HG03097 (cell line): Measurements from ENCODE around the gene KLHDC3.
A peak's percentile ranks its signal among the peaks of the same experiment; 100 is the strongest.

Experiments
- ATAC-seq: cut with Tn5 transposase; IDR thresholded peaks from one replicate; pipeline ENCODE4 v1.9.1; 2021; ENCODE audit not compliant: unreplicated experiment, low FRiP score

KLHDC3 gene

GRCh38 chr6:43013843-43014433 lies at the start of gene KLHDC3, which contains the start of gene MEA1:
Gene KLHDC3 (plus strand): TSS chr6:43014249. CDS start chr6:43017193, 2,944 bp downstream.
Gene MEA1 (minus strand): TSS chr6:43013946. CDS start chr6:43013813, 133 bp downstream.
- ATAC-seq: peak; percentile 93

GRCh38 chr6:42966571-42966970 lies 47.5 kb upstream of the KLHDC3 start:
- ATAC-seq: no peak

GRCh38 chr6:42967228-42967627 lies 46.8 kb upstream of the KLHDC3 start:
- ATAC-seq: no peak

GRCh38 chr6:42968126-42968701 lies 45.8 kb upstream of the KLHDC3 start:
- ATAC-seq: no peak

GRCh38 chr6:42968783-42969182 lies 45.3 kb upstream of the KLHDC3 start:
- ATAC-seq: no peak

- ATAC-seq: no peak
Measured at GRCh38 chr6:42969431-42969830, 44.6 kb upstream of the KLHDC3 start.

GRCh38 chr6:42969934-42970333 lies 44.1 kb upstream of the KLHDC3 start:
- ATAC-seq: no peak

- no peak for ATAC-seq
Measured at GRCh38 chr6:42970871-42971612, 43.0 kb upstream of the KLHDC3 start.

GRCh38 chr6:42971746-42972327 lies 42.2 kb upstream of the KLHDC3 start:
- no peak for ATAC-seq

- ATAC-seq: no peak
Measured at GRCh38 chr6:42973926-42974325, 40.1 kb upstream of the KLHDC3 start.

GRCh38 chr6:42974919-42975505 lies 39.0 kb upstream of the KLHDC3 start:
- no peak for ATAC-seq

- peak; percentile 24 for ATAC-seq
Measured at GRCh38 chr6:42978487-42978838, 35.6 kb upstream of the KLHDC3 start.

GRCh38 chr6:42978839-42979522 lies 35.1 kb upstream of the KLHDC3 start, which contains the start of gene PEX6:
Gene PEX6 (minus strand): TSS chr6:42979181. CDS start chr6:42979150, 31 bp downstream.
- ATAC-seq: peak; percentile 82

- no peak for ATAC-seq
Measured at GRCh38 chr6:42979523-42980177, 34.4 kb upstream of the KLHDC3 start.

- ATAC-seq: no peak
Measured at GRCh38 chr6:42981836-42982235, 32.2 kb upstream of the KLHDC3 start.

GRCh38 chr6:42984001-42984923 lies 29.8 kb upstream of the KLHDC3 start, which contains the start of gene PPP2R5D:
Gene PPP2R5D (plus strand): TSS chr6:42984570. CDS start chr6:42984678, 108 bp downstream.
- peak; percentile 95 for ATAC-seq

GRCh38 chr6:42984924-42985475 lies 29.0 kb upstream of the KLHDC3 start:
- no peak for ATAC-seq
